H9 (cell line): ENCODE measurements around the gene PLEKHM3. TPM values are rescaled to one million over a fixed set of nuclear protein-coding genes. Genes with fewer than 3 reads are reported as not detected.
"Not testable (repeated sequence)": the region's sequence is repeated elsewhere in the genome, so short reads cannot be mapped to it uniquely, and the experiment has no call there.

Experiments used
- DNase-seq: peaks from one replicate; pipeline ENCODE4 v3.0.0-alpha.2; 2017
- H2AFZ ChIP-seq: one replicate; pipeline ENCODE4 v1.6.1; 2013; ENCODE audit warnings: mild to moderate bottlenecking, low read length, control low read depth, moderate library complexity
- H2AK5ac ChIP-seq: 2 replicates; pipeline ENCODE4 v1.6.1; 2013; ENCODE audit warnings: low read length, control low read depth, mixed read lengths; ENCODE audit not compliant: insufficient read length
- H2BK120ac ChIP-seq: one replicate; pipeline ENCODE4 v1.6.1; 2013; ENCODE audit warnings: low read depth, mild to moderate bottlenecking, low read length, control low read depth, inconsistent platforms; ENCODE audit not compliant: poor library complexity, severe bottlenecking
- H2BK12ac ChIP-seq: 2 replicates; pipeline ENCODE4 v1.6.1; 2013; ENCODE audit warnings: low read length, control low read depth, mixed read lengths, low read depth; ENCODE audit not compliant: insufficient read length
- H2BK15ac ChIP-seq: 2 replicates; pipeline ENCODE4 v1.6.1; 2013; ENCODE audit warnings: low read depth, low read length, control low read depth
- H2BK20ac ChIP-seq: one replicate; pipeline ENCODE4 v1.6.1; 2013; ENCODE audit warnings: low read depth, mild to moderate bottlenecking, low read length, control low read depth, inconsistent platforms; ENCODE audit not compliant: poor library complexity, severe bottlenecking
- H2BK5ac ChIP-seq: 2 replicates; pipeline ENCODE4 v1.6.1; 2013; ENCODE audit warnings: low read length, control low read depth, mixed read lengths; ENCODE audit not compliant: insufficient read length
- H3K14ac ChIP-seq: 2 replicates; pipeline ENCODE4 v1.6.1; 2013; ENCODE audit warnings: low read length, control low read depth; ENCODE audit not compliant: insufficient read depth
- H3K18ac ChIP-seq: 2 replicates; pipeline ENCODE4 v1.6.1; 2013; ENCODE audit warnings: low read depth, mild to moderate bottlenecking, mixed read lengths, low read length, control low read depth; ENCODE audit not compliant: insufficient read length
- H3K23ac ChIP-seq: 2 replicates; pipeline ENCODE4 v1.6.1; 2013; ENCODE audit warnings: low read length, control low read depth, mixed read lengths, low read depth; ENCODE audit not compliant: insufficient read length
- H3K23me2 ChIP-seq: 2 replicates; pipeline ENCODE4 v1.6.1; 2013; ENCODE audit warnings: low read depth, mild to moderate bottlenecking, mixed read lengths, low read length, control low read depth; ENCODE audit not compliant: insufficient read length, poor library complexity, severe bottlenecking
- H3K27ac ChIP-seq: 2 replicates; pipeline ENCODE4 v1.5.1; 2013; ENCODE audit warnings: low read length, control low read depth, mixed read lengths, low read depth; ENCODE audit not compliant: insufficient read length
- H3K27me3 ChIP-seq: 2 replicates; pipeline ENCODE4 v1.6.1; 2013; ENCODE audit warnings: low read length, control low read depth, inconsistent platforms; ENCODE audit not compliant: insufficient read depth
- H3K4ac ChIP-seq: 2 replicates; pipeline ENCODE4 v1.6.1; 2013; ENCODE audit warnings: low read depth, mild to moderate bottlenecking, control low read depth, inconsistent platforms, low read length, moderate library complexity
- H3K4me1 ChIP-seq: 2 replicates; pipeline ENCODE4 v1.6.1; 2013; ENCODE audit warnings: low read length, control low read depth, inconsistent platforms; ENCODE audit not compliant: insufficient read depth
- H3K4me2 ChIP-seq: 2 replicates; pipeline ENCODE4 v1.6.1; 2013; ENCODE audit warnings: low read length, control low read depth, mixed read lengths; ENCODE audit not compliant: insufficient read length, insufficient read depth
- H3K56ac ChIP-seq: 2 replicates; pipeline ENCODE4 v1.6.1; 2013; ENCODE audit warnings: low read depth, mild to moderate bottlenecking, mixed read lengths, low read length, control low read depth; ENCODE audit not compliant: insufficient read length
- H3K79me1 ChIP-seq: 2 replicates; pipeline ENCODE4 v1.6.1; 2013; ENCODE audit warnings: low read depth, mild to moderate bottlenecking, moderate library complexity, low read length, control low read depth, inconsistent platforms; ENCODE audit not compliant: insufficient read depth, poor library complexity, severe bottlenecking
- H3K79me2 ChIP-seq: 2 replicates; pipeline ENCODE4 v1.6.1; 2013; ENCODE audit warnings: low read length, control low read depth, inconsistent platforms; ENCODE audit not compliant: insufficient read depth
- H3K9ac ChIP-seq: 2 replicates; pipeline ENCODE4 v1.6.1; 2013; ENCODE audit warnings: low read length, control low read depth, mixed read lengths; ENCODE audit not compliant: insufficient read length; ENCODE audit errors: extremely low read depth
- H3K9me3 ChIP-seq: one replicate; pipeline ENCODE4 v1.6.1; 2013; ENCODE audit warnings: low read depth, low read length, inconsistent platforms; ENCODE audit not compliant: control insufficient read depth
- H3T11ph ChIP-seq: one replicate; pipeline ENCODE4 v1.6.1; 2013; ENCODE audit warnings: mild to moderate bottlenecking, low read length, control low read depth, inconsistent platforms
- H4K20me1 ChIP-seq: one replicate; pipeline ENCODE4 v1.6.1; 2013; ENCODE audit not compliant: control insufficient read depth, insufficient read length, insufficient read depth
- H4K5ac ChIP-seq: 2 replicates; pipeline ENCODE4 v1.6.1; 2013; ENCODE audit warnings: low read depth, mild to moderate bottlenecking, mixed read lengths, low read length, control low read depth; ENCODE audit not compliant: insufficient read length
- H4K8ac ChIP-seq: replicated peaks from 2 replicates; pipeline ENCODE4 v1.6.1; 2013; ENCODE audit warnings: low read length, control low read depth, mixed read lengths, low read depth; ENCODE audit not compliant: insufficient read length
- H4K91ac ChIP-seq: 2 replicates; pipeline ENCODE4 v1.6.1; 2013; ENCODE audit warnings: low read depth, mild to moderate bottlenecking, moderate library complexity, mixed read lengths, low read length, control low read depth; ENCODE audit not compliant: insufficient read length
- H3K27ac Mint-ChIP-seq, 3 experiments: 2 replicates in 2 of 3; 3 replicates in 1 of 3; pipeline ENCODE4 v1.8.0; 2020 to 2021; ENCODE audit warnings: mixed read lengths in 3 of 3, mild to moderate bottlenecking in 1 of 3, moderate library complexity in 1 of 3
- H3K27me3 Mint-ChIP-seq: 2 replicates; pipeline ENCODE4 v1.8.0; 2021; ENCODE audit warnings: low read depth, mild to moderate bottlenecking, moderate library complexity, mixed read lengths
- H3K36me3 Mint-ChIP-seq, 3 experiments: 2 replicates in 2 of 3; 3 replicates in 1 of 3; pipeline ENCODE4 v1.8.0; 2020 to 2021; ENCODE audit warnings: low read depth in 3 of 3, mixed read lengths in 3 of 3; ENCODE audit not compliant: insufficient read depth in 1 of 3
- H3K4me1 Mint-ChIP-seq, 2 experiments: 2 replicates each; pipeline ENCODE4 v1.8.0; 2020; ENCODE audit warnings: mixed read lengths in 2 of 2
- H3K4me3 Mint-ChIP-seq, 2 experiments: 2 replicates in 1 of 2; 3 replicates in 1 of 2; pipeline ENCODE4 v1.8.0; 2020 to 2021; ENCODE audit warnings: mild to moderate bottlenecking in 2 of 2, mixed read lengths in 2 of 2, moderate library complexity in 1 of 2
- H3K9me3 Mint-ChIP-seq, 2 experiments: 2 replicates in 1 of 2; 3 replicates in 1 of 2; pipeline ENCODE4 v1.8.0; 2020; ENCODE audit warnings: mild to moderate bottlenecking in 2 of 2, mixed read lengths in 2 of 2, moderate library complexity in 1 of 2
- WGBS: extraction: QIAGEN DNeasy Blood & Tissue Kit; methylation state at CpG from one replicate; pipeline ENCODE4 v1.1.7; 2013; ENCODE audit warnings: missing lambda C conversion rate, low lambda C conversion rate, mixed read lengths; ENCODE audit not compliant: insufficient read length; ENCODE audit errors: extremely low coverage; 5-methylcytosine and 5-hydroxymethylcytosine counted together
- total RNA-seq: library from RNA; stranded (reverse); gene quantifications from 2 replicates; pipeline ENCODE4 v1.2.1, GENCODE V29; 2021
- TF ChIP-seq, protein P1 (sequence below): fragments of 200-600 bp; sonication (generic); conservative IDR thresholded peaks from 3 replicates; pipeline ENCODE4 v1.8.0; 2021; ENCODE audit warnings: antibody characterized with exemption, mild to moderate bottlenecking

Gene PLEKHM3
- total RNA-seq, 1 experiment from 2014 or later: 7.5 TPM

DNA sequence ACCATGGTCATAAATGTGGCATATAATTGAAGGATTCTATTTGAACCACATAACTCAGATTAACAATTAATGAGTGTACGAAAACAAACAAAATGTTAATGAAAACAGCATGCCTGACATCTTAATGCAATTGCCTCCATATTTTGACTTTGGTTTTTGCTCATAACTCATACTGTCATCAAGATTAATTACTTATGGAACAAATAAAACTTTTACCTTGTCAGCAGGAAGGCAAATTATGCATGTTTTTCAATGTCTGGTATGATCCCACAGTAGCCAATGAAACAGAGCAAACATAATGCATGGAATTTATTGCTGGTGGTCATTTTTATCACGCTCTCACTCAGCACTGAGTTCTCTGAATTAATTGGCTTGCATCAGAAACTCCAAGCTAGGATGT lies 5.1 kb downstream of the PLEKHM3 start:
- no peak overlapping the region for H3K27ac Mint-ChIP-seq
- Histone ChIP-seq H4K20me1 (no peaks in the 10 kb centered on the region), H3K4ac (no peak overlapping the region), H2BK120ac (no peak overlapping the region), H3K4me2 (no peak overlapping the region), H3K79me2 (no peaks in the 10 kb centered on the region), H3K4me1 (no peaks in the 10 kb centered on the region), H4K8ac (no peak overlapping the region), H3K56ac (no peak overlapping the region), H2BK20ac (no peak overlapping the region), H3K9ac (no peak overlapping the region), H2BK5ac (no peak overlapping the region), H3K23ac (no peak overlapping the region), H4K91ac (no peak overlapping the region), H4K5ac (no peak overlapping the region), H3K14ac (no peak overlapping the region), H3K79me1 (no peaks in the 10 kb centered on the region), H2BK12ac (no peak overlapping the region), H2AFZ (no peak overlapping the region), H2BK15ac (no peak overlapping the region), H3K18ac (no peak overlapping the region), H3K9me3 (no peaks in the 10 kb centered on the region), H2AK5ac (no peak overlapping the region), H3K27me3 (no peaks in the 10 kb centered on the region), H3K23me2 (peaks cover 5% of the 10 kb centered on the region), H3T11ph (no peak overlapping the region), H3K27ac (no peak overlapping the region)
- H3K27me3 Mint-ChIP-seq: no peaks in the 10 kb centered on the region
- no peak overlapping the region for H3K4me3 Mint-ChIP-seq
- no peaks in the 10 kb centered on the region; a peak in 1 of 7 replicates for H3K36me3 Mint-ChIP-seq
- H3K9me3 Mint-ChIP-seq: no peaks in the 10 kb centered on the region
- peaks cover 7 to 9% of the 10 kb centered on the region in 2 experiments; a peak in 3 of 4 replicates for H3K4me1 Mint-ChIP-seq
- no CpG with 5 or more reads among the region's 2 CpGs for WGBS
- DNase-seq: no peak
- TF ChIP-seq, protein P1, sequence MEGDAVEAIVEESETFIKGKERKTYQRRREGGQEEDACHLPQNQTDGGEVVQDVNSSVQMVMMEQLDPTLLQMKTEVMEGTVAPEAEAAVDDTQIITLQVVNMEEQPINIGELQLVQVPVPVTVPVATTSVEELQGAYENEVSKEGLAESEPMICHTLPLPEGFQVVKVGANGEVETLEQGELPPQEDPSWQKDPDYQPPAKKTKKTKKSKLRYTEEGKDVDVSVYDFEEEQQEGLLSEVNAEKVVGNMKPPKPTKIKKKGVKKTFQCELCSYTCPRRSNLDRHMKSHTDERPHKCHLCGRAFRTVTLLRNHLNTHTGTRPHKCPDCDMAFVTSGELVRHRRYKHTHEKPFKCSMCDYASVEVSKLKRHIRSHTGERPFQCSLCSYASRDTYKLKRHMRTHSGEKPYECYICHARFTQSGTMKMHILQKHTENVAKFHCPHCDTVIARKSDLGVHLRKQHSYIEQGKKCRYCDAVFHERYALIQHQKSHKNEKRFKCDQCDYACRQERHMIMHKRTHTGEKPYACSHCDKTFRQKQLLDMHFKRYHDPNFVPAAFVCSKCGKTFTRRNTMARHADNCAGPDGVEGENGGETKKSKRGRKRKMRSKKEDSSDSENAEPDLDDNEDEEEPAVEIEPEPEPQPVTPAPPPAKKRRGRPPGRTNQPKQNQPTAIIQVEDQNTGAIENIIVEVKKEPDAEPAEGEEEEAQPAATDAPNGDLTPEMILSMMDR: no peak

DNA sequence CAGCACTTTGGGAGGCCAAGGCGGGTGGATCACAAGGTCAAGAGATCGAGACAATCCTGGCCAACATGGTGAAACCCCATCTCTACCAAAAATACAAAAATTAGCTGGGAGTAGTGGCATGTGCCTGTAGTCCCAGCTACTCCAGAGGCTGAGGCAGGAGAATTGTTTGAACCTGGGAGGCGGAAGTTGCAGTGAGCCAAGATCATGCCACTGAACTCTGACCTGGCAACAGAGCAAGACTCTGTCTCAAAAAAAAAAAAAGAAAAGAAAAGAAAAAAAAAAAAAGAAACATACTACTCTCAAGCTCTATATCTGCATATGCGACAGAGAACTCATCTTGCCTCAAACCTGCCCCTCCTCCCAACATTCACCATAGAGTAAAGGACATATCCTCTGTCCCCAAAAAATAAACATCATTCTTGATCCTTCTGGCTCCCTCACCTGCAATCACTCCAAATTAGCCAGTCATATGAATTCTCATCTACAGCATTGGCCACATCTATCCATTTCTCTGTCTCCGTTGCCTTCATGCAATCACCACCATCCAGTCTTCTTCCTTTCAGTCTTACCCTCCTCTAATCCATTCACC lies 7.1 kb downstream of the PLEKHM3 start:
- not testable (repeated sequence) for H2BK5ac ChIP-seq, H3K27me3 ChIP-seq, H3K18ac ChIP-seq, H2BK12ac ChIP-seq, H3K4me3 Mint-ChIP-seq, H2BK120ac ChIP-seq, H3K4me2 ChIP-seq, H4K8ac ChIP-seq, H3K4ac ChIP-seq, H3K9me3 ChIP-seq, H3K4me1 ChIP-seq, H4K5ac ChIP-seq, H3K23me2 ChIP-seq, H3K14ac ChIP-seq, H3K56ac ChIP-seq, DNase-seq, H2AK5ac ChIP-seq, H2BK20ac ChIP-seq, H3K79me2 ChIP-seq, H3K9me3 Mint-ChIP-seq, H2AFZ ChIP-seq, H3K27ac ChIP-seq, H3T11ph ChIP-seq, H2BK15ac ChIP-seq, H3K27me3 Mint-ChIP-seq, H3K9ac ChIP-seq, H3K23ac ChIP-seq, H4K91ac ChIP-seq, H3K36me3 Mint-ChIP-seq, H4K20me1 ChIP-seq, H3K79me1 ChIP-seq
- Mint-ChIP-seq H3K27ac (peak overlapping the region in 1 of 3 experiments; percentile 17; a peak in 2 of 7 replicates), H3K4me1 (peaks cover 7 to 13% of the 10 kb centered on the region in 2 experiments; a peak in 3 of 4 replicates)
- no CpG with 5 or more reads among the region's 5 CpGs for WGBS
